K562 (cell line): ENCODE results near the gene PRELID2. TPM values are rescaled to one million over a fixed set of nuclear protein-coding genes. Genes with fewer than 3 reads are reported as not detected.

Experiments
- ARID3A ChIP-seq: IDR thresholded peaks from 2 replicates; pipeline ENCODE4 v1.6.1; 2012; ENCODE audit warnings: low read depth, low read length, improper control_type of control experiment, borderline replicate concordance
- ETV1 ChIP-seq: fragments of 450-650 bp; conservative IDR thresholded peaks from 2 replicates; pipeline ENCODE4 v1.6.1; 2016; ENCODE audit warnings: missing genetic modification characterization, control low read depth, low read depth, missing compliant biosample characterization
- JUN ChIP-seq, 2 experiments: sonication (generic) in 1 of 2; formaldehyde crosslinking in 1 of 2; IDR thresholded peaks; 2 replicates each; pipeline versions ENCODE4 v1.6.1 to v1.8.0; 2012 to 2022; ENCODE audit warnings: borderline replicate concordance in 2 of 2, mild to moderate bottlenecking in 2 of 2, improper control_type of control experiment in 1 of 2, low read depth in 1 of 2, low read length in 1 of 2, missing genetic modification reagents in 1 of 2
- MCM3 ChIP-seq: fragments of 450-650 bp; IDR thresholded peaks from 2 replicates; pipeline ENCODE4 v1.6.1; 2016
- ZFP36 ChIP-seq: fragments of 150-350 bp; IDR thresholded peaks from 2 replicates; pipeline ENCODE4 v1.6.1; 2018; ENCODE audit warnings: low read length, low read depth; ENCODE audit not compliant: partially characterized antibody
- ZNF174 ChIP-seq: fragments of 250-450 bp; sonication (Bioruptor Pico); IDR thresholded peaks from 2 replicates; pipeline ENCODE4 v1.4.0; 2020; ENCODE audit warnings: mild to moderate bottlenecking
- ZNF280B ChIP-seq: fragments of 250-450 bp; sonication (Bioruptor Pico); IDR thresholded peaks from 2 replicates; pipeline ENCODE4 v1.5.1; 2021; ENCODE audit warnings: mild to moderate bottlenecking
- polyA plus RNA-seq, 8 experiments: library from polyadenylated mRNA; depleted of rRNA in 4 of 8; stranded (reverse) in 5 of 8; unstranded in 3 of 8; fragments of >200 nt; fragmentation: Nextera tagmentation in 2 of 8; fragmentation: Illumina TruSeq in 1 of 8; extraction: Ambion mirVana in 2 of 8; extraction: Trizol in 1 of 8; gene quantifications; 2 replicates each; pipeline versions ENCODE4 v1.2.1 to v1.2.3, GENCODE V29; 2011 to 2014; ENCODE audit warnings: inconsistent platforms in 1 of 8, missing spikeins in 1 of 8
- total RNA-seq, 7 experiments: library from RNA; depleted of rRNA in 6 of 7; stranded (reverse); fragments of >200 nt in 6 of 7; fragmentation: Illumina TruSeq in 2 of 7; extraction: Trizol in 2 of 7; gene quantifications; 2 replicates each; pipeline versions ENCODE4 v1.2.1 to v1.2.3, GENCODE V29; 2011 to 2021; ENCODE audit warnings: low replicate concordance in 1 of 7
- TF ChIP-seq, protein P1 (sequence below): fragments of 200-800 bp; sonication (Bioruptor generic); IDR thresholded peaks from 2 replicates; pipeline ENCODE4 v1.6.1; 2017; ENCODE audit warnings: missing genetic modification characterization, missing compliant biosample characterization
- TF ChIP-seq, protein P2 (sequence below), 2 experiments: IDR thresholded peaks in 1 of 2; conservative IDR thresholded peaks in 1 of 2; 2 replicates each; pipeline ENCODE4 v1.6.1; 2016; ENCODE audit warnings: low read depth in 2 of 2, mild to moderate bottlenecking in 1 of 2, missing compliant biosample characterization in 1 of 2, missing genetic modification characterization in 1 of 2, moderate library complexity in 1 of 2
- TF ChIP-seq, protein P3 (sequence below): fragments of 450-650 bp; formaldehyde crosslinking; IDR thresholded peaks from 2 replicates; pipeline ENCODE4 v1.4.0; 2022; ENCODE audit warnings: missing genetic modification characterization
- TF ChIP-seq, protein P4 (sequence below): fragments of 250-450 bp; sonication (Bioruptor Pico); IDR thresholded peaks from 2 replicates; pipeline ENCODE4 v1.4.0; 2020

The PRELID2 gene
- total and polyA plus RNA-seq, 9 of the 15 experiments (the other 6 are each of a cell fraction or from before 2014, with no cell fraction given), result 6.4 to 68.2 (median 28.8) TPM

DNA sequence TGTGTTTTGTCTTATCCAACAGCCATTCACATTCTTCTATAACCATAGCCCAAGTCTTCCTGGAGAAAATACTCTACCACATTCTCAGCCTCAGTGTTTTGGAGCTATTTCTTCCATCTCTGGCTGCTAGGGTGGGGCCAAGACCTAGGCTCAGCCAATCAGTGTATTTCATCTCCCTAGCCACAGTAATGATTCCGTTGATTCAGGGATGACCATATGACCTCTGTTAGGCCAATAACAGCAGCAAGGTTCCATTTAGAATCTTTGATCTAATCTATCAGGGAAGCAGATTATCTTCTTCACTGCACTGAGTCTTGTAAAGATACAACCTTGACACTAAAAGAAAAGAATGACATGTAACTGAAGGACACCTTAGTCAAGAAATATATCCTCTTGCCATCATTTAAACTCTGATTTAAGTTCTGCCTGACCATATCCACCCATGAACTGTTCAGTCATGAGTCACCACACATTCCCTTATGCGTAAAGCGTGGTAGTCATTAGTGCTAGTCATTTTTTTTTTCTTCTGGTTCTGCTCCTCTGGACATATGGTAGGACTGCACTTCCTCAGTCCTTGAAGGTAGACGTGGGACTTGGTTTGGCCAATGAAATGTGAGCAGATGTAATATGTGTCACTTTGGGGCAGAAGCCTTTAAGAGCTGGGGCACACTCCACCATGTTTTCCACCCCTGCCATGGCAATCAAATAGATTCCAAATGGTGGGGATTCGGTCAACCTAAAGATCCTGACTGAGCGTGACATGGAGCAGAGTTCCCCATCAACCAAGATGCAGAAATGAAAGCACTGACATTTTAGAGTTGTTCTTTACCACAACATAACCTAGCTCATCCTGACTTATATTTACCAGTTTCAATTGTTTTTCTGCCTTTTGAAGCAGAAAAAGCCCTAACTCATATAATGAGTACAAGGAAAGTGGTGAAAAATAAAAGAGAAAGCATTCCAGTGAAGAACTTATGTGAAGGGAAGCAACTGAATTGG lies 12.7 kb upstream of the PRELID2 start (continued):
- TF ChIP-seq ARID3A (no peak), ETV1 (no peak), ZNF174 (CRISPR knock-in tag) (no peak), JUN (IDR thresholded peaks at IDR 0.05; ENCODE audit: borderline replicate concordance, low read depth, low read length) (peak; percentile 59; the same call in 1 of the 2 replicates), JUN (CRISPR knock-in tag; IDR thresholded peaks at IDR 0.05; ENCODE audit: borderline replicate concordance) (no peak), ZNF280B (CRISPR knock-in tag) (no peak), MCM3 (no peak), ZFP36 (no peak)
- TF ChIP-seq, protein P1, sequence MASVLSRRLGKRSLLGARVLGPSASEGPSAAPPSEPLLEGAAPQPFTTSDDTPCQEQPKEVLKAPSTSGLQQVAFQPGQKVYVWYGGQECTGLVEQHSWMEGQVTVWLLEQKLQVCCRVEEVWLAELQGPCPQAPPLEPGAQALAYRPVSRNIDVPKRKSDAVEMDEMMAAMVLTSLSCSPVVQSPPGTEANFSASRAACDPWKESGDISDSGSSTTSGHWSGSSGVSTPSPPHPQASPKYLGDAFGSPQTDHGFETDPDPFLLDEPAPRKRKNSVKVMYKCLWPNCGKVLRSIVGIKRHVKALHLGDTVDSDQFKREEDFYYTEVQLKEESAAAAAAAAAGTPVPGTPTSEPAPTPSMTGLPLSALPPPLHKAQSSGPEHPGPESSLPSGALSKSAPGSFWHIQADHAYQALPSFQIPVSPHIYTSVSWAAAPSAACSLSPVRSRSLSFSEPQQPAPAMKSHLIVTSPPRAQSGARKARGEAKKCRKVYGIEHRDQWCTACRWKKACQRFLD (CRISPR knock-in tag), result peak; percentile 16; the same call in 1 of the 2 replicates
- TF ChIP-seq, protein P2, sequence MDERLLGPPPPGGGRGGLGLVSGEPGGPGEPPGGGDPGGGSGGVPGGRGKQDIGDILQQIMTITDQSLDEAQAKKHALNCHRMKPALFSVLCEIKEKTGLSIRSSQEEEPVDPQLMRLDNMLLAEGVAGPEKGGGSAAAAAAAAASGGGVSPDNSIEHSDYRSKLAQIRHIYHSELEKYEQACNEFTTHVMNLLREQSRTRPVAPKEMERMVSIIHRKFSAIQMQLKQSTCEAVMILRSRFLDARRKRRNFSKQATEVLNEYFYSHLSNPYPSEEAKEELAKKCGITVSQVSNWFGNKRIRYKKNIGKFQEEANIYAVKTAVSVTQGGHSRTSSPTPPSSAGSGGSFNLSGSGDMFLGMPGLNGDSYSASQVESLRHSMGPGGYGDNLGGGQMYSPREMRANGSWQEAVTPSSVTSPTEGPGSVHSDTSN (CRISPR knock-in tag; IDR thresholded peaks at IDR 0.05; ENCODE audit: low read depth), result no peak
- TF ChIP-seq, protein P2 (tag; conservative IDR thresholded peaks at IDR 0.05; ENCODE audit: low read depth), result no peak
- TF ChIP-seq, protein P3, sequence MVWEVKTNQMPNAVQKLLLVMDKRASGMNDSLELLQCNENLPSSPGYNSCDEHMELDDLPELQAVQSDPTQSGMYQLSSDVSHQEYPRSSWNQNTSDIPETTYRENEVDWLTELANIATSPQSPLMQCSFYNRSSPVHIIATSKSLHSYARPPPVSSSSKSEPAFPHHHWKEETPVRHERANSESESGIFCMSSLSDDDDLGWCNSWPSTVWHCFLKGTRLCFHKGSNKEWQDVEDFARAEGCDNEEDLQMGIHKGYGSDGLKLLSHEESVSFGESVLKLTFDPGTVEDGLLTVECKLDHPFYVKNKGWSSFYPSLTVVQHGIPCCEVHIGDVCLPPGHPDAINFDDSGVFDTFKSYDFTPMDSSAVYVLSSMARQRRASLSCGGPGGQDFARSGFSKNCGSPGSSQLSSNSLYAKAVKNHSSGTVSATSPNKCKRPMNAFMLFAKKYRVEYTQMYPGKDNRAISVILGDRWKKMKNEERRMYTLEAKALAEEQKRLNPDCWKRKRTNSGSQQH (CRISPR knock-in tag), result no peak
- TF ChIP-seq, protein P4, sequence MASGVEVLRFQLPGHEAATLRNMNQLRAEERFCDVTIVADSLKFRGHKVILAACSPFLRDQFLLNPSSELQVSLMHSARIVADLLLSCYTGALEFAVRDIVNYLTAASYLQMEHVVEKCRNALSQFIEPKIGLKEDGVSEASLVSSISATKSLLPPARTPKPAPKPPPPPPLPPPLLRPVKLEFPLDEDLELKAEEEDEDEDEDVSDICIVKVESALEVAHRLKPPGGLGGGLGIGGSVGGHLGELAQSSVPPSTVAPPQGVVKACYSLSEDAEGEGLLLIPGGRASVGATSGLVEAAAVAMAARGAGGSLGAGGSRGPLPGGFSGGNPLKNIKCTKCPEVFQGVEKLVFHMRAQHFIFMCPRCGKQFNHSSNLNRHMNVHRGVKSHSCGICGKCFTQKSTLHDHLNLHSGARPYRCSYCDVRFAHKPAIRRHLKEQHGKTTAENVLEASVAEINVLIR (CRISPR knock-in tag), result no peak
